Nephron (organoid): Measurements from ENCODE around the gene NXN.

ENCODE experiments used
- H3K27ac Mint-ChIP-seq, 3 experiments: 2 replicates each; pipeline ENCODE4 v1.8.0; 2020; ENCODE audit warnings: mixed read lengths in 3 of 3, mild to moderate bottlenecking in 2 of 3, moderate library complexity in 1 of 3
- H3K27me3 Mint-ChIP-seq: 2 replicates; pipeline ENCODE4 v1.8.0; 2021; ENCODE audit warnings: low read depth, mild to moderate bottlenecking, moderate library complexity, mixed read lengths
- H3K36me3 Mint-ChIP-seq: 2 replicates; pipeline ENCODE4 v1.8.0; 2020; ENCODE audit warnings: low read depth, mixed read lengths
- H3K4me1 Mint-ChIP-seq: 2 replicates; pipeline ENCODE4 v1.8.0; 2020; ENCODE audit warnings: mixed read lengths
- H3K4me3 Mint-ChIP-seq, 3 experiments: 2 replicates each; pipeline ENCODE4 v1.8.0; 2020; ENCODE audit warnings: mild to moderate bottlenecking in 3 of 3, mixed read lengths in 3 of 3, moderate library complexity in 2 of 3
- H3K9me3 Mint-ChIP-seq: 2 replicates; pipeline ENCODE4 v1.8.0; 2020; ENCODE audit warnings: mixed read lengths
- TF ChIP-seq, protein P1 (sequence below), 3 experiments: fragments of 200-600 bp; sonication (generic); IDR thresholded peaks; one replicate each; pipeline ENCODE4 v1.5.0; 2021; ENCODE audit warnings: antibody characterized with exemption in 3 of 3; ENCODE audit not compliant: unreplicated experiment in 3 of 3

The NXN gene

DNA sequence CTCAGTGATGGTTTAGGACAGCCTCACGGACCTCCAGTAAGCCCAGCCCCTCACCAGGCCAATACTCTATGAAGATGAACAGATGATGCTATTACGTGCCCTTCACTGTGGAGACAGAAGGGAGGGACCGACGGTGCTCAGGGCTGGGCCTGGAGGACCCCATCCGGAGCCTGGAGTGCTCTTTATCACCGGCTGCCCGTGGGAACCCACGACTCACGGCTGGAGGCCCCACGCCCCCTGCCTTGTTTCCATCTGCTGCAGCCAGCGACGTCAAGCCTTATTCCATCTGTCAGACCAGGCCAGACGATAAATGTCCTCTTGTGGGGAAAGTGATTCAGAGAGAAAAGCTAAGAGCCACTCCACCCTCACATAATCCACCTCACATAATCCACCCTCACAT, 13.4 kb upstream of the NXN start:
- no peaks in the 10 kb centered on the region for H3K36me3 Mint-ChIP-seq

DNA sequence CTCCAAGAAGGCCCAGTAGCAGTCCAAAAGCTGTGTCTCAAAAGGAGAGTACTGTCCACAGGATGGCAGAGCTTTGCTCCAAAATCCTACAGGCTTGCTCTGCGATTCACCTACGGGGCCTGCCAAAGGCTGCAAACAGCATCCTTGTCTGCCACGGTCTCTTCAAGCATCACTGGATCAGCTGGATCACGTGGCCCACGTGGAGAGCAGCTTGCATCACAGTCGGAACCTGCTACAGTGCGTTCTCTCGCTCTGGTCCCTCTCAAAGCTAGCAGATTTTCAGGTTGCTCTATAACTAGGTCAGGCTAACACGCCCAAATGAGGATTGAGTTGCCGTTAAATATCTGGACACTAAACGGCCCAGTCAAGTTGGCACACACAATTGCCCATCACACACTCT, 9.0 kb upstream of the NXN start:
- Mint-ChIP-seq H3K9me3 (no peaks in the 10 kb centered on the region), H3K4me1 (no peaks in the 10 kb centered on the region), H3K27me3 (peaks cover 10% of the 10 kb centered on the region), H3K4me3 (no peak overlapping the region), H3K27ac (no peak overlapping the region), H3K36me3 (no peaks in the 10 kb centered on the region)
- TF ChIP-seq, protein P1, sequence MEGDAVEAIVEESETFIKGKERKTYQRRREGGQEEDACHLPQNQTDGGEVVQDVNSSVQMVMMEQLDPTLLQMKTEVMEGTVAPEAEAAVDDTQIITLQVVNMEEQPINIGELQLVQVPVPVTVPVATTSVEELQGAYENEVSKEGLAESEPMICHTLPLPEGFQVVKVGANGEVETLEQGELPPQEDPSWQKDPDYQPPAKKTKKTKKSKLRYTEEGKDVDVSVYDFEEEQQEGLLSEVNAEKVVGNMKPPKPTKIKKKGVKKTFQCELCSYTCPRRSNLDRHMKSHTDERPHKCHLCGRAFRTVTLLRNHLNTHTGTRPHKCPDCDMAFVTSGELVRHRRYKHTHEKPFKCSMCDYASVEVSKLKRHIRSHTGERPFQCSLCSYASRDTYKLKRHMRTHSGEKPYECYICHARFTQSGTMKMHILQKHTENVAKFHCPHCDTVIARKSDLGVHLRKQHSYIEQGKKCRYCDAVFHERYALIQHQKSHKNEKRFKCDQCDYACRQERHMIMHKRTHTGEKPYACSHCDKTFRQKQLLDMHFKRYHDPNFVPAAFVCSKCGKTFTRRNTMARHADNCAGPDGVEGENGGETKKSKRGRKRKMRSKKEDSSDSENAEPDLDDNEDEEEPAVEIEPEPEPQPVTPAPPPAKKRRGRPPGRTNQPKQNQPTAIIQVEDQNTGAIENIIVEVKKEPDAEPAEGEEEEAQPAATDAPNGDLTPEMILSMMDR (IDR thresholded peaks at IDR 0.05; ENCODE audit: unreplicated experiment in 3 of 3): no peak

More for the DNA sequence above, 13.4 kb upstream of the NXN start:
- TF ChIP-seq, protein P1 (IDR thresholded peaks at IDR 0.05; ENCODE audit: unreplicated experiment in 3 of 3): no peak
- H3K4me1 Mint-ChIP-seq: peaks cover 10% of the 10 kb centered on the region
- peaks cover 11% of the 10 kb centered on the region for H3K27me3 Mint-ChIP-seq
- no peak overlapping the region for H3K27ac Mint-ChIP-seq
- no peak overlapping the region for H3K4me3 Mint-ChIP-seq
- no peaks in the 10 kb centered on the region for H3K9me3 Mint-ChIP-seq

DNA sequence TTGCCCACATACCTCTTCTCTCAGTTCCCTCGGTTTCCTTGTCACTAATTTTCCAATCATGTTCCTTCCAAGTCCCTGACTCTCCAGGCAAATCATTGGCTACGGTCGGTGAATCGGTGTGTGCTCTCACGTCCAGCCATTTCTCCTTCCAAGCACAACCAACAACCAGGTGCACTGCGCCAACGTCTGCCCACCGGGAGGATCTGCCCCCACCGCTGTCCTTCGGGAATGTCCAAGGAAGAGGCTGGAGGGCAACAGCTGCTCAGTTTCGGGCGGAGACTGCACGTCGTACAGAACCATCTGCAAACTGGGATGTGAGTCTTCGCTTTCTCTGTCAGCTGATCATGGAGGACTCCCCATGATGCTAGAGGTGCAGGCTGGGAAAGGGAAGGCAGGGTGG, 8.4 kb upstream of the NXN start:
- H3K4me3 Mint-ChIP-seq: no peak overlapping the region
- H3K27me3 Mint-ChIP-seq: peaks cover 10% of the 10 kb centered on the region
- no peak overlapping the region for H3K27ac Mint-ChIP-seq
- no peaks in the 10 kb centered on the region for H3K9me3 Mint-ChIP-seq
- TF ChIP-seq, protein P1 (IDR thresholded peaks at IDR 0.05; ENCODE audit: unreplicated experiment in 3 of 3): no peak
- H3K36me3 Mint-ChIP-seq: no peaks in the 10 kb centered on the region
- no peaks in the 10 kb centered on the region for H3K4me1 Mint-ChIP-seq

DNA sequence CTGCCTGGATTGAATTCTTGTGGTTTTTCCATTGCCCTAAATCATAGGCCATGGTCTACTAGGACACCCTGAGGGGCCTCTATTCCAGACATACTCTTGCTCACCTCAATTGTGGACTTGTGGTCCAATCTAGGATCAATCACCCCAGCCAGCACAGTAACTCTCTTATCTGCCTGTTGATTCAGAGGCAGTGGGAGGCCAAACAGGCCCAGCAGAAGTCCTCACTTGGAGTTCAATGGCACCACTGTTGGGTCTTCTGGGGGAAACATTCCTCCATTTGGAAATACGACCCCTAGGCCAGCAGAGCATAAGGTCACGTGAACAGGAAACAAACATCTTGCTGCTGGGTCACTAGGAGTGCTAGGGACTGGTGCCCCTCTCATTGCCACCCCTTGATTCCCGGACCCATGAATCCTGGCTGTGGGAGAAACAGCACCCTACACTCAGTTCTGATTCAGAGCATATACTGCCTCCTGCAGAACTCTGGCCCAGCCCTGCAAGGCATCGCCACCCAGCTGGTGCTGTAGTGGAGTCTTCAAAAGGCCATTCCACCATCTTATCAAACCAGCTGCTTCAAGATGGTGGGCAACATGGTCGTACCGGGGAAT, 6.8 kb upstream of the NXN start:
- Mint-ChIP-seq H3K27ac (no peak overlapping the region), H3K27me3 (peaks cover 4% of the 10 kb centered on the region), H3K4me1 (no peaks in the 10 kb centered on the region), H3K9me3 (no peaks in the 10 kb centered on the region), H3K36me3 (no peaks in the 10 kb centered on the region), H3K4me3 (no peak overlapping the region)
- TF ChIP-seq, protein P1 (IDR thresholded peaks at IDR 0.05; ENCODE audit: unreplicated experiment in 3 of 3): no peak

DNA sequence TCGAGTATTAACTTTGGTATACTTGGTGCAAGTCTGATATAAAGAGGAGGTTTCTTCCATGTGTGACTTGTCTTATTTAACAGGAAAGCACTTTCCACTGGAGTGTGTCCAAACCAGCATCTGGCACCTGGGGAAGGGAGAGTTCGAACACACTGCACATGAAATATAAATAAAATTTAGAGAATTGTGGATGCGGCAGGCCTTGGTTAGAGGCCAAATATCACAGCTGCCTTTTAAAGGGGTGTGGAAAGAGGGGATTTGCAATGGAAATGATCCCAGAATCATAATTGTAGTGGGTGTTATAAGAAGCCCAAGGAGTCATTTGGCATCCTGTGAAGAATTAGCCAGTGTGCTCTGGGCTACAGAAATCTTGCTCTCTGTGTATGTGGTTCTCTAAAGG, 4.3 kb upstream of the NXN start:
- Mint-ChIP-seq H3K4me3 (no peak overlapping the region), H3K9me3 (no peaks in the 10 kb centered on the region), H3K27ac (no peak overlapping the region), H3K4me1 (peaks cover 7% of the 10 kb centered on the region), H3K36me3 (no peaks in the 10 kb centered on the region), H3K27me3 (peaks cover 3% of the 10 kb centered on the region)
- TF ChIP-seq, protein P1 (IDR thresholded peaks at IDR 0.05; ENCODE audit: unreplicated experiment in 3 of 3): no peak

DNA sequence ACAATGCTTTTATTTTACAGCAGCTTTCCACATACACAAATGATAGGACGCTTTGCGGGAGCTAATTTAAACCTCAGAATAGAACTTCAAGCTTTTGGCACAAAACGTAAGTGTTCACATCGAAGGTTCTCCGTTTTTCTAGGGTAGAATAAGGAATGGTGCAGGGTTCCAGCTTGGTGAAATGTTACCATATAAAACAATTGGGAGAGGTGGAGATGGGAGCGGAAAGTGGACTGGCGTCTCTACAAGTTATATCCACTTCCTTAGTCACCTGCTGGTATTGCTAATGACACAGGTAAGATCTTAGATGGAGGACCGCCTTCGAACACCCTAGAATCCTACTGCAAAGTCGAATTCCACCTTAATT, 1.7 kb upstream of the NXN start:
- Mint-ChIP-seq H3K4me3 (peak overlapping the region; percentile 73 to 82 (median 81)), H3K4me1 (peaks cover 26% of the 10 kb centered on the region), H3K9me3 (no peaks in the 10 kb centered on the region), H3K36me3 (no peaks in the 10 kb centered on the region), H3K27me3 (peaks cover 3% of the 10 kb centered on the region), H3K27ac (peak overlapping the region; percentile 10 to 63 (median 29))
- TF ChIP-seq, protein P1 (IDR thresholded peaks at IDR 0.05; ENCODE audit: unreplicated experiment in 3 of 3): no peak
